ENCODE measurements around the gene CLEC16A. TPM values are rescaled to one million over a fixed set of nuclear protein-coding genes. Genes with fewer than 3 reads are reported as not detected.

Gene CLEC16A
- total and polyA plus RNA-seq, 2 experiments from 2014 or later = 9.9 to 24.1 TPM

GRCh38 chr16:11097787-11098167 lies 153.4 kb downstream of the CLEC16A start (continued):
- TF ChIP-seq CTCF (conservative IDR thresholded peaks at IDR 0.05; ENCODE audit: low read depth in 2 of 2) (no peak), STAT1 (IDR thresholded peaks at IDR 0.05; ENCODE audit: unreplicated experiment) (no peak), POLR2AphosphoS5 (IDR thresholded peaks at IDR 0.05; ENCODE audit: low read depth) (no peak), EZH2 (IDR thresholded peaks at IDR 0.05; ENCODE audit: low read depth, unreplicated experiment) (no peak)

GRCh38 chr16:11098601-11099390 lies 154.4 kb downstream of the CLEC16A start:
- Histone ChIP-seq H3K27me3 (ENCODE audit: insufficient read depth) (no peaks in the 10 kb centered on the region), H3F3A (replicated peaks; ENCODE audit: low read depth) (no peaks in the 10 kb centered on the region), H3K79me2 (replicated peaks; ENCODE audit: insufficient read depth) (no peaks in the 10 kb centered on the region), H3K9me2 (ENCODE audit: insufficient read depth) (no peaks in the 10 kb centered on the region), H2AFZ (no peak overlapping the region), H3K27ac (ENCODE audit: low read depth) (no peak overlapping the region), H4K20me1 (replicated peaks; ENCODE audit: insufficient read depth) (no peaks in the 10 kb centered on the region), H3K36me3 (ENCODE audit: insufficient read depth) (no peaks in the 10 kb centered on the region), H3K4me3 (no peak overlapping the region), H3K4me2 (no peak overlapping the region), H3K4me1 (ENCODE audit: insufficient read depth) (no peaks in the 10 kb centered on the region)
- DNase-seq (ENCODE audit: low spot score) (no peak), ATAC-seq (no peak)
- Mint-ChIP-seq H3K27me3 (ENCODE audit: insufficient read depth, low read depth, poor library complexity) (peaks cover 5% of the 10 kb centered on the region), H3K36me3 (ENCODE audit: low read depth) (no peaks in the 10 kb centered on the region), H3K4me3 (no peak overlapping the region), H3K9me3 (no peaks in the 10 kb centered on the region), H3K27ac (no peak overlapping the region), H3K4me1 (peaks cover 11% of the 10 kb centered on the region)
- TF ChIP-seq EZH2phosphoT487 (IDR thresholded peaks at IDR 0.05; ENCODE audit: unreplicated experiment) (no peak), NANOG (IDR thresholded peaks at IDR 0.05; ENCODE audit: borderline replicate concordance) (no peak), ZNF462 (CRISPR knock-in tag; IDR thresholded peaks at IDR 0.05) (no peak), REST (IDR thresholded peaks at IDR 0.05; ENCODE audit: unreplicated experiment) (no peak), STAT1 (IDR thresholded peaks at IDR 0.05; ENCODE audit: unreplicated experiment) (no peak), ETS1 (IDR thresholded peaks at IDR 0.05) (no peak), EZH2 (IDR thresholded peaks at IDR 0.05; ENCODE audit: low read depth, unreplicated experiment) (no peak), ZNF331 (CRISPR knock-in tag; IDR thresholded peaks at IDR 0.05; ENCODE audit: low read depth) (no peak), CREB1 (CRISPR knock-in tag; IDR thresholded peaks at IDR 0.05; ENCODE audit: low read depth) (no peak), ZNF114 (CRISPR knock-in tag; IDR thresholded peaks at IDR 0.05) (no peak)

All from GM23338 (cell line).